ENCODE data around the gene PPM1K. TPM values are rescaled to one million over a fixed set of nuclear protein-coding genes. Genes with fewer than 3 reads are reported as not detected.

PPM1K gene
- total RNA-seq, 1 experiment from 2014 or later = 4.2 TPM

DNA sequence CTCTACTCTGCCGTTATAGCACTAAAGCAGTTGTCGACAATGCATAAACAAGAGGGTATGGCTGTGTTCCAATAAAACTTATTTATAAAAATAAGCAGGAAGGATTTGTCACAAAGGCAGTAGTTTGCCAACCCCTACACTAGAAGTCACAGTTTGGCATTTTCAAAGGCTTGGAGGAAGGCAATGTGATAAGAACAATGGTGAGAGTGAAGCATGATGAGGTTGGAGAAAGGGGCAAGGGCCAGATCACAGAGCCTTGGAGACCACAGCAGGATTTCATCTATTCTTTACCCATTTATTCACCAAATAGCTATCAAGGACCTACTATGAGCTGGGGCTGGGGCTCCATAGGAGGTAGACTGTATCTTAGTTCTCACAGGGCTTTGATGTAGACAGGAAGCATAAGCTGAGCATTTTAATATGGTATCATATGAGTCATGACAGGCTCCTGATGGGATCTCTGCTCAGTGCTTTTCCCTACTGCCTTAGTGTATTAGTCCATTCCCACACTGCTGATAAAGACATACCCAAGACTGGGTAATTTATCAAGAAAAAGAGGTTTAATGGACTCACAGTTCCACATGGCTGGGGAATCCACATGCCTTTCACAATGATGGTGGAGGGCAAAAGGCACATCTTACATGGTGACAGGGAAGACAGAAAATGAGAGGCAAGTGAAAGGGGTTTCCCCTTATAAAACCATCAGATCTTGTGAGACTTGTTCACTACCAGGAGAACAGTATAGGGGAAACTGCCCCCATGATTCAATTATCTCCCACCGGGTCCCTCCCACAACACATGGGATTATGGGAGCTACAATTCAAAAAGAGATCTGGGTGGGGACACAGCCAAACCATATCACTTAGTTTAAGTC lies 58.9 kb downstream of the PPM1K start:
- H3K36me3 ChIP-seq (ENCODE audit: control insufficient read depth in 1 of 2, insufficient read depth in 2 of 2, low read length in 2 of 2) = no peaks in the 10 kb centered on the region
- TF ChIP-seq POLR2A (IDR thresholded peaks at IDR 0.05; ENCODE audit: borderline replicate concordance, extremely low read depth, insufficient read depth, insufficient read length) (no peak), SP1 (IDR thresholded peaks at IDR 0.05; ENCODE audit: low read depth) (no peak), ELF1 (IDR thresholded peaks at IDR 0.05; ENCODE audit: borderline replicate concordance, low read depth) (no peak), ZNF274 (IDR thresholded peaks at IDR 0.05; ENCODE audit: low read depth, low read length) (no peak), SIN3A (IDR thresholded peaks at IDR 0.05; ENCODE audit: low read depth) (no peak), EZH2 (IDR thresholded peaks at IDR 0.05) (no peak), TCF7L2 (IDR thresholded peaks at IDR 0.05; ENCODE audit: borderline replicate concordance, extremely low read depth, insufficient read depth, insufficient read length) (no peak), EGR1 (IDR thresholded peaks at IDR 0.05; ENCODE audit: low read depth) (no peak), FOSL1 (IDR thresholded peaks at IDR 0.05; ENCODE audit: low read depth) (no peak), RAD21 (IDR thresholded peaks at IDR 0.05; ENCODE audit: low read depth) (no peak), SRF (IDR thresholded peaks at IDR 0.05; ENCODE audit: low read depth) (no peak), POLR2AphosphoS5 (IDR thresholded peaks at IDR 0.05; ENCODE audit: low read depth, low read length) (no peak)
- TF ChIP-seq, protein P1, sequence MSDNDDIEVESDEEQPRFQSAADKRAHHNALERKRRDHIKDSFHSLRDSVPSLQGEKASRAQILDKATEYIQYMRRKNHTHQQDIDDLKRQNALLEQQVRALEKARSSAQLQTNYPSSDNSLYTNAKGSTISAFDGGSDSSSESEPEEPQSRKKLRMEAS (IDR thresholded peaks at IDR 0.05) = no peak
- TF ChIP-seq, protein P2, sequence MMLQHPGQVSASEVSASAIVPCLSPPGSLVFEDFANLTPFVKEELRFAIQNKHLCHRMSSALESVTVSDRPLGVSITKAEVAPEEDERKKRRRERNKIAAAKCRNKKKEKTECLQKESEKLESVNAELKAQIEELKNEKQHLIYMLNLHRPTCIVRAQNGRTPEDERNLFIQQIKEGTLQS (IDR thresholded peaks at IDR 0.05) = no peak
- TF ChIP-seq, protein P3, sequence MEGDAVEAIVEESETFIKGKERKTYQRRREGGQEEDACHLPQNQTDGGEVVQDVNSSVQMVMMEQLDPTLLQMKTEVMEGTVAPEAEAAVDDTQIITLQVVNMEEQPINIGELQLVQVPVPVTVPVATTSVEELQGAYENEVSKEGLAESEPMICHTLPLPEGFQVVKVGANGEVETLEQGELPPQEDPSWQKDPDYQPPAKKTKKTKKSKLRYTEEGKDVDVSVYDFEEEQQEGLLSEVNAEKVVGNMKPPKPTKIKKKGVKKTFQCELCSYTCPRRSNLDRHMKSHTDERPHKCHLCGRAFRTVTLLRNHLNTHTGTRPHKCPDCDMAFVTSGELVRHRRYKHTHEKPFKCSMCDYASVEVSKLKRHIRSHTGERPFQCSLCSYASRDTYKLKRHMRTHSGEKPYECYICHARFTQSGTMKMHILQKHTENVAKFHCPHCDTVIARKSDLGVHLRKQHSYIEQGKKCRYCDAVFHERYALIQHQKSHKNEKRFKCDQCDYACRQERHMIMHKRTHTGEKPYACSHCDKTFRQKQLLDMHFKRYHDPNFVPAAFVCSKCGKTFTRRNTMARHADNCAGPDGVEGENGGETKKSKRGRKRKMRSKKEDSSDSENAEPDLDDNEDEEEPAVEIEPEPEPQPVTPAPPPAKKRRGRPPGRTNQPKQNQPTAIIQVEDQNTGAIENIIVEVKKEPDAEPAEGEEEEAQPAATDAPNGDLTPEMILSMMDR (IDR thresholded peaks at IDR 0.05 in 2 of 3, conservative IDR thresholded peaks at IDR 0.05 in 1 of 3; ENCODE audit: borderline replicate concordance in 1 of 3, insufficient read depth in 1 of 3, low read depth in 2 of 3, low read length in 2 of 3) = no peak
- TF ChIP-seq, protein P4, sequence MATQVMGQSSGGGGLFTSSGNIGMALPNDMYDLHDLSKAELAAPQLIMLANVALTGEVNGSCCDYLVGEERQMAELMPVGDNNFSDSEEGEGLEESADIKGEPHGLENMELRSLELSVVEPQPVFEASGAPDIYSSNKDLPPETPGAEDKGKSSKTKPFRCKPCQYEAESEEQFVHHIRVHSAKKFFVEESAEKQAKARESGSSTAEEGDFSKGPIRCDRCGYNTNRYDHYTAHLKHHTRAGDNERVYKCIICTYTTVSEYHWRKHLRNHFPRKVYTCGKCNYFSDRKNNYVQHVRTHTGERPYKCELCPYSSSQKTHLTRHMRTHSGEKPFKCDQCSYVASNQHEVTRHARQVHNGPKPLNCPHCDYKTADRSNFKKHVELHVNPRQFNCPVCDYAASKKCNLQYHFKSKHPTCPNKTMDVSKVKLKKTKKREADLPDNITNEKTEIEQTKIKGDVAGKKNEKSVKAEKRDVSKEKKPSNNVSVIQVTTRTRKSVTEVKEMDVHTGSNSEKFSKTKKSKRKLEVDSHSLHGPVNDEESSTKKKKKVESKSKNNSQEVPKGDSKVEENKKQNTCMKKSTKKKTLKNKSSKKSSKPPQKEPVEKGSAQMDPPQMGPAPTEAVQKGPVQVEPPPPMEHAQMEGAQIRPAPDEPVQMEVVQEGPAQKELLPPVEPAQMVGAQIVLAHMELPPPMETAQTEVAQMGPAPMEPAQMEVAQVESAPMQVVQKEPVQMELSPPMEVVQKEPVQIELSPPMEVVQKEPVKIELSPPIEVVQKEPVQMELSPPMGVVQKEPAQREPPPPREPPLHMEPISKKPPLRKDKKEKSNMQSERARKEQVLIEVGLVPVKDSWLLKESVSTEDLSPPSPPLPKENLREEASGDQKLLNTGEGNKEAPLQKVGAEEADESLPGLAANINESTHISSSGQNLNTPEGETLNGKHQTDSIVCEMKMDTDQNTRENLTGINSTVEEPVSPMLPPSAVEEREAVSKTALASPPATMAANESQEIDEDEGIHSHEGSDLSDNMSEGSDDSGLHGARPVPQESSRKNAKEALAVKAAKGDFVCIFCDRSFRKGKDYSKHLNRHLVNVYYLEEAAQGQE (IDR thresholded peaks at IDR 0.05; ENCODE audit: low read depth) = no peak
- POLR2A ChIA-PET = no interaction called here
- no peaks in the 10 kb centered on the region for H3K4me1 ChIP-seq (ENCODE audit: control insufficient read depth in 1 of 2, insufficient read depth in 2 of 2, low read length in 2 of 2)
- H3K27me3 ChIP-seq (ENCODE audit: insufficient read depth, low read length) = no peaks in the 10 kb centered on the region
- no peaks in the 10 kb centered on the region for H4K20me1 ChIP-seq (ENCODE audit: insufficient read depth)
- no peaks in the 10 kb centered on the region for H3K79me2 ChIP-seq (ENCODE audit: insufficient read depth, low read length)
- RAD21 ChIA-PET (ENCODE audit: low non-redundant PET in 1 of 2, low total read pairs in 2 of 2, uncharacterized antibody in 2 of 2, unreplicated experiment in 2 of 2) = no interaction called here
- DNase-seq (ENCODE audit: low read depth, low spot score) (no peak), ATAC-seq (no peak)
- no peaks in the 10 kb centered on the region for H3K9me2 ChIP-seq (ENCODE audit: insufficient read depth)
- intact Hi-C loops (cut with micrococcal nuclease) = no loop called here
- no TSS peak for BruUV-seq (replicated peaks)
- no peak overlapping the region for H2AFZ ChIP-seq (ENCODE audit: low read depth, low read length, poor library complexity, severe bottlenecking)
- no peak overlapping the region for H3K9ac ChIP-seq (ENCODE audit: low read length)
- H3K4me2 ChIP-seq (ENCODE audit: low read length) = no peak overlapping the region
- no peak overlapping the region for H3K27ac ChIP-seq (ENCODE audit: low read depth, low read length)
- no peak overlapping the region for H3K4me3 ChIP-seq (replicated peaks in 1 of 2; ENCODE audit: low read depth in 1 of 2, low read length in 2 of 2)
- no peaks in the 10 kb centered on the region for H3K9me3 ChIP-seq (ENCODE audit: control insufficient read depth in 1 of 2, insufficient read depth in 1 of 2, low read depth in 1 of 2, low read length in 2 of 2)
- CTCF ChIA-PET = no interaction called here

Measured in HCT116 (cell line).